ENCODE results near the gene GUCY2F.

GUCY2F gene

DNA sequence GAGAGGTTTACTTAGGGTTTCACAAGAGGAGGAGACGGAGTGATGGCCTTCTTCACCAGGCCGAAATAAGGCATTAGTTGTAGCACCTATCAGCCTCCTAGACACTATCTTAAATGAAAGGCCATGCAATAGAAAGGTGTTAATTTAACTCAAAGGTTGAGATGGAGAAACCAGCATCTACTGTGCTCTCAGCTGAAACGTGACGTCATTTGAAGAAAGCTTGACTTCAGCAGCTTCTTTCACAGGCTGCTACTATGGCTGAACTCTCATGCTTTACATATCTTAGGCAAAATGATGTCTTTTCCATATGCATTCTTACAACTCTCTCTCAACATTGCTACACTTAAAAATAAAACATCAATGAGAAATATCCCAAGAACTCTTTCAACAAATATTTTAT, 99.6 kb downstream of the GUCY2F start:
- no peak overlapping the region for H3K4me3 ChIP-seq (ENCODE audit: low read length)
- no peak overlapping the region for H3K9ac ChIP-seq (ENCODE audit: low read length)
- H3K9me3 ChIP-seq (ENCODE audit: insufficient read depth, low read length), result no peaks in the 10 kb centered on the region
- TF ChIP-seq, protein P1, sequence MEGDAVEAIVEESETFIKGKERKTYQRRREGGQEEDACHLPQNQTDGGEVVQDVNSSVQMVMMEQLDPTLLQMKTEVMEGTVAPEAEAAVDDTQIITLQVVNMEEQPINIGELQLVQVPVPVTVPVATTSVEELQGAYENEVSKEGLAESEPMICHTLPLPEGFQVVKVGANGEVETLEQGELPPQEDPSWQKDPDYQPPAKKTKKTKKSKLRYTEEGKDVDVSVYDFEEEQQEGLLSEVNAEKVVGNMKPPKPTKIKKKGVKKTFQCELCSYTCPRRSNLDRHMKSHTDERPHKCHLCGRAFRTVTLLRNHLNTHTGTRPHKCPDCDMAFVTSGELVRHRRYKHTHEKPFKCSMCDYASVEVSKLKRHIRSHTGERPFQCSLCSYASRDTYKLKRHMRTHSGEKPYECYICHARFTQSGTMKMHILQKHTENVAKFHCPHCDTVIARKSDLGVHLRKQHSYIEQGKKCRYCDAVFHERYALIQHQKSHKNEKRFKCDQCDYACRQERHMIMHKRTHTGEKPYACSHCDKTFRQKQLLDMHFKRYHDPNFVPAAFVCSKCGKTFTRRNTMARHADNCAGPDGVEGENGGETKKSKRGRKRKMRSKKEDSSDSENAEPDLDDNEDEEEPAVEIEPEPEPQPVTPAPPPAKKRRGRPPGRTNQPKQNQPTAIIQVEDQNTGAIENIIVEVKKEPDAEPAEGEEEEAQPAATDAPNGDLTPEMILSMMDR (IDR thresholded peaks at IDR 0.05; ENCODE audit: low read depth, low read length), result no peak
- TF ChIP-seq EZH2phosphoT487 (IDR thresholded peaks at IDR 0.05; ENCODE audit: low read depth), result no peak
- no peaks in the 10 kb centered on the region for H3K36me3 ChIP-seq (replicated peaks; ENCODE audit: low read depth, low read length)
- H3K4me2 ChIP-seq (ENCODE audit: low read length), result no peak overlapping the region
- peaks cover 5% of the 10 kb centered on the region; the same call in 1 of the 2 replicates for H3K27me3 ChIP-seq (ENCODE audit: low read depth, low read length)
- H3K79me2 ChIP-seq (ENCODE audit: low read length), result no peaks in the 10 kb centered on the region
- H3K27ac ChIP-seq (ENCODE audit: low read length), result no peak overlapping the region
- H4K20me1 ChIP-seq (ENCODE audit: insufficient read depth, low read length), result no peaks in the 10 kb centered on the region
- H3K4me1 ChIP-seq (ENCODE audit: low read length), result peaks cover 3% of the 10 kb centered on the region
- H2AFZ ChIP-seq (ENCODE audit: low read depth, low read length), result no peak overlapping the region

DNA sequence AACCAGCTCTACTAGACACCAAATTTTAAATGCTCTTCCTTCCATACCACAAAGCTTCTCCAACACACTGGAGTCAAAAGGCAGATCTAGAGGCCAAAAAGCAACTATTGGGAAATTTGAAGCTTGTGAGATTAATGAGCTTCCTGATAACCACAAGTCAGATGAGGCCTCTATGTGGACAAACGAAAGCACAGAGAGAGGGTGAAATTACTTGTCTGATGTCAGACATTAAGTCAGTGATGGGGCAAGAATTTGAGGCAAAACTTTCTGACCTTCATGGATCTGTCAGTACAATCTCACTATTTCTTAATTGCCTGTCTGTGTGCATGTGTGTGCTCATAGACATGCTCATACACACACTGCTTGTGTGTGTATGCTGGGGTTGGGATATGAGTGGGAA, 103.6 kb downstream of the GUCY2F start:
- Histone ChIP-seq H3K79me2 (ENCODE audit: low read length) (no peaks in the 10 kb centered on the region), H3K4me3 (ENCODE audit: low read length) (no peak overlapping the region), H3K9me3 (ENCODE audit: insufficient read depth, low read length) (no peaks in the 10 kb centered on the region), H3K36me3 (replicated peaks; ENCODE audit: low read depth, low read length) (no peaks in the 10 kb centered on the region), H4K20me1 (ENCODE audit: insufficient read depth, low read length) (no peaks in the 10 kb centered on the region), H3K27ac (ENCODE audit: low read length) (no peak overlapping the region), H3K4me2 (ENCODE audit: low read length) (no peak overlapping the region), H2AFZ (ENCODE audit: low read depth, low read length) (no peak overlapping the region), H3K9ac (ENCODE audit: low read length) (no peak overlapping the region), H3K4me1 (ENCODE audit: low read length) (peaks cover 8% of the 10 kb centered on the region), H3K27me3 (ENCODE audit: low read depth, low read length) (no peaks in the 10 kb centered on the region)
- TF ChIP-seq, protein P1 (IDR thresholded peaks at IDR 0.05; ENCODE audit: low read depth, low read length), result no peak
- TF ChIP-seq EZH2phosphoT487 (IDR thresholded peaks at IDR 0.05; ENCODE audit: low read depth), result no peak

DNA sequence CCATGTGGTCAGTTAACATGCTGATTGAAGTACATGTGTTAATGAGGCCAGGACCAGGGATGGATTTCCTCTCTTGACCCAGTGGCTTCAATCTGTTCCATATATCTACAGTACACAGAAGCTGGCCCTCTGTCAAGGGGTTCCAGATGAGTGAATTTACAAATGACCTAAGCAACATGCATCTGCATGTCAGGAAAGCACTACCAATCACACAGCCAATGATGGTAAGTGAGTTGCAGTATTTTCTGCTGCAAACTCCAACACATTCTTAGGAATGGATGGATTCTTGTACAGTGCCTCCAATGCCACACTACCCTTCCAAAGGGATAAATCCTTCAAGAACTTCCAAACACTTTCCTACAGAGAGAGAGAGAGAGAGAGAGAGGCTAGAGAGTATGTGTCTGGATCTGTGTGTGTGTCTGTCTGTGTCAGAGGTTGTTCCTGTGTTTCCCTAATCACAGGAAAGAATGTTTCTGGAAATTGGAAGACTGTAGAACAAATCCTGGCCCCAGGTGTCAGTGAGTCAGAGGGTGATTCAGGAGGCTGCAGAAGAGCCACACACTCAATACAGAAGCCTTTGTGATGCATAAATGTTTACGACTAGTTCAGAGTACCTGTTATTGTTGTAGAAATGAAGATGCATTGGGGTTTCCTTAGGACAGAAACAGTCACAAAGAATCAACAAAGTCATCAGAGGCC, 107.5 kb downstream of the GUCY2F start:
- Histone ChIP-seq H3K4me1 (ENCODE audit: low read length) (peaks cover 11% of the 10 kb centered on the region), H3K9ac (ENCODE audit: low read length) (no peak overlapping the region), H3K27me3 (ENCODE audit: low read depth, low read length) (no peaks in the 10 kb centered on the region), H3K4me3 (ENCODE audit: low read length) (no peak overlapping the region), H3K79me2 (ENCODE audit: low read length) (no peaks in the 10 kb centered on the region), H4K20me1 (ENCODE audit: insufficient read depth, low read length) (no peaks in the 10 kb centered on the region), H2AFZ (ENCODE audit: low read depth, low read length) (no peak overlapping the region), H3K4me2 (ENCODE audit: low read length) (no peak overlapping the region), H3K27ac (ENCODE audit: low read length) (no peak overlapping the region), H3K9me3 (ENCODE audit: insufficient read depth, low read length) (no peaks in the 10 kb centered on the region), H3K36me3 (replicated peaks; ENCODE audit: low read depth, low read length) (no peaks in the 10 kb centered on the region)
- TF ChIP-seq, protein P1 (IDR thresholded peaks at IDR 0.05; ENCODE audit: low read depth, low read length), result no peak
- no peak for TF ChIP-seq EZH2phosphoT487 (IDR thresholded peaks at IDR 0.05; ENCODE audit: low read depth)

GRCh38 chrX:109373468-109373867, 108.4 kb downstream of the GUCY2F start:
- TF ChIP-seq, protein P1 (IDR thresholded peaks at IDR 0.05; ENCODE audit: low read depth, low read length), result no peak
- Histone ChIP-seq H3K9ac (ENCODE audit: low read length) (no peak overlapping the region), H3K9me3 (ENCODE audit: insufficient read depth, low read length) (no peaks in the 10 kb centered on the region), H3K4me1 (ENCODE audit: low read length) (peaks cover 11% of the 10 kb centered on the region), H4K20me1 (ENCODE audit: insufficient read depth, low read length) (no peaks in the 10 kb centered on the region), H3K27me3 (ENCODE audit: low read depth, low read length) (no peaks in the 10 kb centered on the region), H3K27ac (ENCODE audit: low read length) (no peak overlapping the region), H2AFZ (ENCODE audit: low read depth, low read length) (no peak overlapping the region), H3K79me2 (ENCODE audit: low read length) (no peaks in the 10 kb centered on the region), H3K4me3 (ENCODE audit: low read length) (no peak overlapping the region), H3K36me3 (replicated peaks; ENCODE audit: low read depth, low read length) (no peaks in the 10 kb centered on the region), H3K4me2 (ENCODE audit: low read length) (peak overlapping the region; percentile 34; the same call in 1 of the 2 replicates)

All from OCI-LY3 (cell line).